GM12872 (cell line): ENCODE measurements around the gene ZNF135.

Source experiments
- TF ChIP-seq, protein P1 (sequence below): IDR thresholded peaks from 3 replicates; pipeline ENCODE4 v1.5.1; 2011; ENCODE audit warnings: low read depth, mild to moderate bottlenecking, low read length, moderate library complexity; ENCODE audit not compliant: insufficient read depth

ZNF135 gene

DNA sequence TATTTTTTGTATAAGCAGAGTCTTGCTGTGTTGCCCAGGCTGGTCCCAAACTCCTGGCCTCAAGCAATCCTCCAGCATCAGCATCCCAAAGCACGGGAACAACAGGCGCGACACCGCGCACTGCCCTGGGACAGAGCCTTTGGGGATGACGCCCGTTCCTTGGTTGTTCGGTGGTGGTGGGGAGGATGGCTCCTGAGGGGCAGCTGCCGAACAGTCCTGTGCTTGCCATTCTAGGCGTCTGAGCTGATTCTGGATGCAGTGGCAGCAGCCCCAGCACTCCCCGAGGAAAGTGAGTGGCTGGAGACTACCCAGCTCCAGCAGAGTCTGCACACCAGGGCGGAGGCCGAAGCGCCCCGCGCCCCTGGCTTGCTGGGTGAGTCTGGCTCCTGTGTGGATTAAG is 6.8 kb upstream of the ZNF135 start:
- TF ChIP-seq, protein P1, sequence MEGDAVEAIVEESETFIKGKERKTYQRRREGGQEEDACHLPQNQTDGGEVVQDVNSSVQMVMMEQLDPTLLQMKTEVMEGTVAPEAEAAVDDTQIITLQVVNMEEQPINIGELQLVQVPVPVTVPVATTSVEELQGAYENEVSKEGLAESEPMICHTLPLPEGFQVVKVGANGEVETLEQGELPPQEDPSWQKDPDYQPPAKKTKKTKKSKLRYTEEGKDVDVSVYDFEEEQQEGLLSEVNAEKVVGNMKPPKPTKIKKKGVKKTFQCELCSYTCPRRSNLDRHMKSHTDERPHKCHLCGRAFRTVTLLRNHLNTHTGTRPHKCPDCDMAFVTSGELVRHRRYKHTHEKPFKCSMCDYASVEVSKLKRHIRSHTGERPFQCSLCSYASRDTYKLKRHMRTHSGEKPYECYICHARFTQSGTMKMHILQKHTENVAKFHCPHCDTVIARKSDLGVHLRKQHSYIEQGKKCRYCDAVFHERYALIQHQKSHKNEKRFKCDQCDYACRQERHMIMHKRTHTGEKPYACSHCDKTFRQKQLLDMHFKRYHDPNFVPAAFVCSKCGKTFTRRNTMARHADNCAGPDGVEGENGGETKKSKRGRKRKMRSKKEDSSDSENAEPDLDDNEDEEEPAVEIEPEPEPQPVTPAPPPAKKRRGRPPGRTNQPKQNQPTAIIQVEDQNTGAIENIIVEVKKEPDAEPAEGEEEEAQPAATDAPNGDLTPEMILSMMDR, result no peak

DNA sequence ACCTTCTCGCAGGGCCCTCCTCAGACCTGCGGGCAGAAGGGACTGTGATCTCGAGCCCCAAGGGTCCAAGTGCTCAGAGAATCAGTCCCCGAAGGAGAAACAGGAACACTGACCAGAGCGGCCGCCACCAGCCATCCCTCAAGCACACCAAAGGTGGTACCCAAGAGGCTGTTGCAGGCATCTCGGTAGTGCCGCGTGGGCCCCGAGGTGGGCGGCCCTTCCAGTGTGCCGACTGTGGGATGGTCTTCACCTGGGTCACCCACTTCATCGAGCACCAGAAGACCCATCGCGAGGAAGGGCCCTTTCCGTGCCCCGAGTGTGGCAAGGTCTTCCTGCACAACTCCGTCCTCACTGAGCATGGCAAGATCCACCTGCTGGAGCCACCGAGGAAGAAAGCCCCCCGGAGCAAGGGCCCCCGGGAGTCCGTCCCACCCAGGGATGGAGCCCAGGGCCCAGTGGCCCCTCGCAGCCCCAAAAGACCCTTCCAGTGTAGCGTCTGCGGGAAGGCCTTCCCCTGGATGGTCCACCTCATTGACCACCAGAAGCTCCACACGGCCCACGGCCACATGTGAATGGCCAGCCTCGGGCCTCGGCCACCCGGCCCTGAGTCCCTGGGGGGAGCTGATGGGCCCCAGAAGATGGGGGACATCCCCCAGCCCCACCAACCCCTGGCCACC is 5.5 kb upstream of the ZNF135 start:
- TF ChIP-seq, protein P1, result no peak

DNA sequence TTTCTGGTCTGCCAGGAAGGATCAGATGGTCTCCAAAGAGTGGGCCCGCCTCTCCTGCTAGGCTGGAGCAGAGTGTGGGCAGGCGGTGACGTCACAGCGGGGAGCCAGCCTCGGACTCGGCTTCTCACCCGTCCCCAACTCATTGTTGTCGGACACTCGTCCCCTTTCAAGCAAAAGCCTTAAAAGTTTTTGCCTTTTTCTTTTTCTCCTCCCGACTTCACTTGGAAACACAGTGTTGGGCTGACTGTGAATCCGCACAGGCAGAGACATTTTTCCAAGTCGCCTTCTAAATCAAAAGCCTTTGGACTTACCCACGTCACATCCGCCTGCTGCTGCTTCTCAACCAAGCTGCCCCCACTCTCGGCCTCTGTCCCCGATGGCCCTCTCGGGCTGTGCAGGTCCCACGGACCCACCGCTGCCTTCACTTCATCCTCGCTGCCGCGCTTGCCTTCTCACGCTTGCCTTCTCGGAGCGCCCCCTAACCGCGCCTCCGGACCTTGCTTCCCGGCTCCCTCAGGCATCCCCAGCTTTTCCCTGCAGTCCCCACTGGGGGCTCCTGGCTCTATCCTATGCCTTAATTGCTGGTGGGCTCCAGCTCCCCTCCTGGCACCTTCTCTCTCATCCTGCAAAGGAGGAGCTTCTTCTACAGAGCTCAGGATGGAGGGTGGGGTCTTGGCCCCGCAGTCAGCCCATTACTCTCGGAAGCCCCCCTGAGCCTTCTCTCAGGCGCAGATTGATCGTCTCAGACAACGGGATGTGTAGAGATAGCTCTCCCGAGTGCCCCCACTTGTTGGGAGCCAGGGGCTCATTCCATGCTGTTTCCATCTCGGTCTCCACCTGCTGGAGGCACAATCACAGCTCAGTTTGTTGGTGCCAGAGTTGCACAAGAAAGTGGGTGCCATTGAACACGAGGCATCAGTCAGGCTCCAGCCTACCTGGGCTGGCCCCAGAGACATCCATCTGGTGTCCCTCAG is 3.9 kb upstream of the ZNF135 start:
- TF ChIP-seq, protein P1, result no peak

DNA sequence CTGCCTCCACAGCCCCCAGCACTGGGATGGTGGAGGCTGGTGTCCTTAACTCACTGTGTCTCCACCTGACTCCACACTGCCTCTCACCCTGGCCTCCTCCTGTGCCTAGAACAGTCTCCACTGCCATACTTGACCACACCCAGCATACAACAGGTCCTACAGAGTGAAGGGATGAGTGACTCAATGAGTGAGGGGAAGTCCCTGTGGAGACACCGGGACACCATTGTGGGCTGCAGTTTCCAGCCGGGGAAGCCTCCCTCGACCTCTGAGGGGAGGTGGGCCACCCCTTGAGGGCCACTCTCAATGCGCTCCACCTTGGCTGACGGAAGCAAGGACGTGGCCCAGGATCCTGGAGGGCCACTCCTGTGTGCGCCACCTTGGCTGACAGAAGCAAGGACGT is 2.8 kb upstream of the ZNF135 start:
- TF ChIP-seq, protein P1, result no peak

DNA sequence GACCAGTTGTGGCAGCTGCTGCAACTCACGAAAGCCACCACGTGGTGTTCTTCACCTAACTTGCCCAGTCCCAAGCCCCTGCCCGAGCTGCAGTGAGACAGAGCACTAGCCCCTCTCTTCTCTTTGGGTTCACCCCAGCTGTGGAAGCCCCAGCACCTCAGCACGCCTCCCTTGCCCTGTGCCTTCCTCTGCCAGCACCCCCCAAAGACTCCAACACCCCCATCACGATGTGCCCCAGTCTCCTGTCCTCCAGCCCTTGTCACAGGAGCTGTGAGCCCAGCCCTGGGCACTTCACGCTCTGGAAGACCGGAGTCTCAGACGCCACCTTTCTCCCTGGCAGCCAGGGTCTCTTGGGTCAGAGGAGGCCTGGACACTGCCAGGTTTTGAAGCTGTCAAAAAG is 2.2 kb upstream of the ZNF135 start:
- TF ChIP-seq, protein P1, result no peak

DNA sequence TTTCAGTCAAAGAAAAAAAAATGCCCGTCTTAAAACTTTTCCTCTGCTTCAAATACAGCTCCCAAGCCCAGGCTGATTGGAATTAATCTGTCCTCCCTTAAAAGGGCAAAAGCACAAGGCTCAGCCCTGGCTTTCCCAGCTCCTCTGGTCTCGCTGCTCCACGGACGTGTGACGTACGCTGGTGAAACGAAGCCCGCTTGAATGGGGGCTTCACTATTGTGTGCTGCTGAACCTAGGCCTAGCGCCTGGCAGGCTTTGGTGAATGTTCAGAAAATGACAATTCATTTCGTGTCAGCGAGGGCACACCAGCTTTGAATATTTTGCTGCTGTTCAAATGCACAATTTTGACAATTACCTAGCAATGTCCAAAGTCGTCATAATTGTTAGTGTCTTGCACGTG is 615 bp upstream of the ZNF135 start:
- TF ChIP-seq, protein P1, result no peak

DNA sequence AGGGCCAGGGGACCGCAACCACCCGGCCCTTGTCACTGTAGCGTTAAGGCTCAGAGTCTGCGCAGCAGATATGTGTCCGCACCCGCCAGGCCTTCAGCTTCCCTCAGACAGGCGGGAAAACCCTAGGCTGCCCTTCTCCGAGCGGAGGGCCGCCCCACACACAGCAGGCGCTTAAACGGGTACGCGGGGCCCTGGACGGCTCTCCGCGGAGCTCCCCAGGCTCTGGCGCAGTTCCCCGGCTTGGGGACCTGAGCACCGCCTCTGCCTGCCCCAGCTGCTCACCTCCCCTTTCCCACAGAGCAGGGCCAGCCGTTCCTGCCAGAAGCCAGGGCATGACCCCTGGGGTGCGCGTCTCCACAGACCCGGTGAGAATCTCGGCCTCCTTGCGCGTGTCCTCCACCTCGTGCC is 593 bp downstream of the ZNF135 start:
- TF ChIP-seq, protein P1, result no peak
